Upper lobe of right lung (tissue), 1 donor: ENCODE measurements around the gene RERGL. TPM values are rescaled to one million over a fixed set of nuclear protein-coding genes. Genes with fewer than 3 reads are reported as not detected.

Experiments used
- ATAC-seq: fragments of 200-7000 bp; cut with Tn5 transposase; one replicate; pipeline ENCODE4 v1.9.1; 2020; ENCODE audit warnings: mild to moderate bottlenecking, moderate library complexity
- DNase-seq: peaks from one replicate; pipeline ENCODE4 v3.0.0-alpha.2; 2020
- H3K27ac ChIP-seq: fragments of 200-600 bp; one replicate; pipeline ENCODE4 v1.8.0; 2022
- H3K27me3 ChIP-seq: fragments of 200-600 bp; one replicate; pipeline ENCODE4 v1.8.0; 2022; ENCODE audit warnings: mild to moderate bottlenecking
- H3K36me3 ChIP-seq: fragments of 200-600 bp; one replicate; pipeline ENCODE4 v1.8.0; 2022
- H3K4me1 ChIP-seq: fragments of 200-600 bp; one replicate; pipeline ENCODE4 v1.8.0; 2022
- H3K4me3 ChIP-seq: fragments of 200-600 bp; one replicate; pipeline ENCODE4 v1.8.0; 2022; ENCODE audit warnings: mild to moderate bottlenecking
- H3K9me3 ChIP-seq: fragments of 200-600 bp; one replicate; pipeline ENCODE4 v1.8.0; 2022
- intact Hi-C: fragments of 100-400 bp; cut with DNase I; formaldehyde crosslinking; loops from one replicate; pipeline ENCODE4 v1.11.0; 2022
- total RNA-seq: library from RNA; stranded (reverse); fragmentation: NEBNext Ultra II Directional; extraction: Animal tissue kit (Norgen Biotek cat#: 25700); gene quantifications from one replicate; pipeline ENCODE4 v1.2.1, GENCODE V29; 2021
- TF ChIP-seq, protein P1 (sequence below): fragments of 200-600 bp; IDR thresholded peaks from one replicate; pipeline ENCODE4 v1.8.0; 2022; ENCODE audit warnings: antibody characterized with exemption
- donor health status: DM: no; HTN: yes; CAD: no; lungs with severe emphysema.

RERGL gene
- total RNA-seq, 1 donor from 2014 or later: 0.72 TPM

DNA sequence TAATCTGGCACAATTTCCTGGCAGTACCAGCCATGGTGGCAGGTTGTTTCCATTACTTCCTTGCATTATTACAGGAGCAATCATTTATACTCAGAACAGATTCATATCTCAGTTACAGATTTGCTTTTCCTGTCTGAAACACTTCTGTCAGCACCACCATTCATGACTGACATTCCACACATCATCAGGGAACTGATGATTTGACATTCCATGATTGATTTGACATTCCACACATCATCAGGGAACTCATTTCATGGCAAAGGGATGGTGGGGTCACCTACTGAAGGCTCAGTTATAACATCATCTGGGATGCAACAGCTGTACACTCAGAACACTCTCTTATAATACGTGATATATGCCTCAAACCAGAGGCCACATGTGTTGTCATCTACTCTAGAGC, 30.9 kb upstream of the RERGL start:
- TF ChIP-seq, protein P1, sequence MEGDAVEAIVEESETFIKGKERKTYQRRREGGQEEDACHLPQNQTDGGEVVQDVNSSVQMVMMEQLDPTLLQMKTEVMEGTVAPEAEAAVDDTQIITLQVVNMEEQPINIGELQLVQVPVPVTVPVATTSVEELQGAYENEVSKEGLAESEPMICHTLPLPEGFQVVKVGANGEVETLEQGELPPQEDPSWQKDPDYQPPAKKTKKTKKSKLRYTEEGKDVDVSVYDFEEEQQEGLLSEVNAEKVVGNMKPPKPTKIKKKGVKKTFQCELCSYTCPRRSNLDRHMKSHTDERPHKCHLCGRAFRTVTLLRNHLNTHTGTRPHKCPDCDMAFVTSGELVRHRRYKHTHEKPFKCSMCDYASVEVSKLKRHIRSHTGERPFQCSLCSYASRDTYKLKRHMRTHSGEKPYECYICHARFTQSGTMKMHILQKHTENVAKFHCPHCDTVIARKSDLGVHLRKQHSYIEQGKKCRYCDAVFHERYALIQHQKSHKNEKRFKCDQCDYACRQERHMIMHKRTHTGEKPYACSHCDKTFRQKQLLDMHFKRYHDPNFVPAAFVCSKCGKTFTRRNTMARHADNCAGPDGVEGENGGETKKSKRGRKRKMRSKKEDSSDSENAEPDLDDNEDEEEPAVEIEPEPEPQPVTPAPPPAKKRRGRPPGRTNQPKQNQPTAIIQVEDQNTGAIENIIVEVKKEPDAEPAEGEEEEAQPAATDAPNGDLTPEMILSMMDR: no peak
- Histone ChIP-seq H3K9me3 (peaks cover 6% of the 10 kb centered on the region), H3K36me3 (no peaks in the 10 kb centered on the region), H3K27ac (no peak overlapping the region), H3K27me3 (no peaks in the 10 kb centered on the region), H3K4me1 (no peaks in the 10 kb centered on the region), H3K4me3 (no peak overlapping the region)
- DNase-seq (no peak), ATAC-seq (no peak)
- intact Hi-C loops: no loop called here

GRCh38 chr12:18108611-18109010, 18.6 kb upstream of the RERGL start:
- no peak overlapping the region for H3K27ac ChIP-seq
- intact Hi-C loops: no loop called here
- H3K27me3 ChIP-seq: no peaks in the 10 kb centered on the region
- TF ChIP-seq, protein P1: no peak
- H3K4me1 ChIP-seq: no peaks in the 10 kb centered on the region
- no peak for DNase-seq
- no peak overlapping the region for H3K4me3 ChIP-seq
- no peaks in the 10 kb centered on the region for H3K9me3 ChIP-seq
- no peaks in the 10 kb centered on the region for H3K36me3 ChIP-seq
- ATAC-seq: no peak

- H3K4me1 ChIP-seq: no peaks in the 10 kb centered on the region
- intact Hi-C loops: no loop called here
- TF ChIP-seq, protein P1: no peak
- H3K27ac ChIP-seq: no peak overlapping the region
- H3K27me3 ChIP-seq: no peaks in the 10 kb centered on the region
- no peak for DNase-seq
- no peaks in the 10 kb centered on the region for H3K36me3 ChIP-seq
- ATAC-seq: no peak
- no peaks in the 10 kb centered on the region for H3K9me3 ChIP-seq
- no peak overlapping the region for H3K4me3 ChIP-seq
These were observed 13.6 kb upstream of the RERGL start for GRCh38 chr12:18103624-18104023.

GRCh38 chr12:18101043-18101442, 11.1 kb upstream of the RERGL start:
- Histone ChIP-seq H3K4me1 (no peaks in the 10 kb centered on the region), H3K9me3 (no peaks in the 10 kb centered on the region), H3K36me3 (no peaks in the 10 kb centered on the region), H3K27me3 (no peaks in the 10 kb centered on the region), H3K27ac (no peak overlapping the region), H3K4me3 (no peak overlapping the region)
- TF ChIP-seq, protein P1: no peak
- DNase-seq (no peak), ATAC-seq (no peak)
- intact Hi-C loops: no loop called here

GRCh38 chr12:18084080-18084479, 5.9 kb downstream of the RERGL start:
- TF ChIP-seq, protein P1: no peak
- Histone ChIP-seq H3K27ac (no peak overlapping the region), H3K27me3 (no peaks in the 10 kb centered on the region), H3K4me3 (no peak overlapping the region), H3K4me1 (no peaks in the 10 kb centered on the region), H3K9me3 (no peaks in the 10 kb centered on the region), H3K36me3 (no peaks in the 10 kb centered on the region)
- intact Hi-C loops: no loop called here
- no peak for DNase-seq
- ATAC-seq: no peak

DNA sequence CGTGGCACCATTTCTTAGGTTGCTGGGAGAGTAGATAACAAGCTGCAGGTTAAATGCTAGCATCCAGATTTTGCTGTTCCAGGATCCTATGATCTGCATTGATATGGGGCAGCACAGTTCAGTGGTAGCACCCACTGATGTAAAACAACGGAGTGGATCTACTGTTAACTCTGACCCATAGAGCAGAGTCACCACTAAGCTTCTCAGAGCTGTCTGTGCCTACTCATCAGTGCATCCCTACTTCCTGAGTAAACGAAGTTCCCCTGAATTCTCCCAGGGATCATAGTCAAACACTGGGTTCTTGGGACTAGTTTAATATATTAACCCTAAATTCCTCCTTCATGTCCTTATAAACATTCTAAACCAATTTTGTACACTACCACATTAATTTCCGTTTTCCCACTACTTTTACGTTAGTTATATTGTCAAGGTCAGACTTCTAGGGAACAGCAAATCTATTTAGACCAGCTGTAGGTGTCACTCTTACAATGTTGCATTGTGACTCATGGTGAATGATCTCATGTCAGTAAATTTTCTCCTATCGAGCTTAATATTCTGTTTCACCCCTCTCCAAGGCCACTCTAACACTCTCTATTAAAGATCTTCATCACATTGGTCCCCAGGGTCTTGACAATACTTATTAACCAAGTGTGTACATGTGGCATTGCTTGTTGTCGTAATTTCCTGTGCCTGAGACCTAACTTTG, 10.3 kb downstream of the RERGL start:
- DNase-seq: no peak
- no peaks in the 10 kb centered on the region for H3K4me1 ChIP-seq
- no peak for ATAC-seq
- H3K4me3 ChIP-seq: no peak overlapping the region
- no peak overlapping the region for H3K27ac ChIP-seq
- H3K27me3 ChIP-seq: no peaks in the 10 kb centered on the region
- no peaks in the 10 kb centered on the region for H3K9me3 ChIP-seq
- no peaks in the 10 kb centered on the region for H3K36me3 ChIP-seq
- intact Hi-C loops: no loop called here
- TF ChIP-seq, protein P1: no peak
